CD4-positive, alpha-beta T cell treated with Interleukin-6 at 100 ng/mL for 8 hours (primary cell): ENCODE results near the gene USP31.

Experiments used
- DNase-seq: peaks from one replicate; pipeline ENCODE4 v3.0.0-alpha.2; 2020; ENCODE audit warnings: mixed read lengths, low spot score

USP31 gene

GRCh38 chr16:23015580-23015979 is 133.7 kb downstream of the USP31 start:
- no peak for DNase-seq

DNA sequence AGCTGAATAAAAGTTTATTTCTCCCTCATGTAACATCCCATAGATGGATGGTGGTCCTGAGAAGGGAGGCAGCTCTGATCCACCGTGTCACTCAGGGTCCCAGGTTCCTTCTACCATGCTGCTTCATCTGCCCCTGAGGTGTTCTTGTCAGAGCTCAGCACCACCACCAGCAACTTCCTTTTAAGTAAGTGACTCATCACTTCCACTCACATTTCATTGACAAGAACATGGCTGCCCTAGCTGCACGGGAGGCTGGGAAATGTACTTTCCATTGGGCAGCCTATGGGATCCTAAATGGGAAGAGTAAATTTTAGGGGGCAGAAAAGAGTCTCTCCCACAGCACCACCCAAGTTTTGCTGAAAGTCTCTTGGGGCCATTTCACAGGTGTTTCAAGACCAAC is 134.7 kb downstream of the USP31 start:
- DNase-seq = no peak
